NB4 (cell line): ENCODE measurements around the gene BRME1.

Source experiments
- DNase-seq: peaks from one replicate; pipeline ENCODE4 v3.0.0; 2010; ENCODE audit warnings: low read depth
- H3K4me3 ChIP-seq: one replicate; pipeline ENCODE4 v1.5.1; 2011; ENCODE audit warnings: mild to moderate bottlenecking, low read depth, low read length, moderate library complexity
- MYC ChIP-seq: IDR thresholded peaks from 2 replicates; pipeline ENCODE4 v1.6.1; 2011; ENCODE audit warnings: low read depth, low read length
- POLR2A ChIP-seq: IDR thresholded peaks from 2 replicates; pipeline ENCODE4 v1.6.1; 2011; ENCODE audit warnings: mild to moderate bottlenecking; ENCODE audit not compliant: insufficient read length; ENCODE audit errors: extremely low read depth
- TF ChIP-seq, protein P1 (sequence below): IDR thresholded peaks from 2 replicates; pipeline ENCODE4 v1.6.1; 2011; ENCODE audit warnings: low read depth, low read length
- TF ChIP-seq, protein P2 (sequence below): IDR thresholded peaks from one replicate; pipeline ENCODE4 v1.5.1; 2012; ENCODE audit warnings: low read depth, low read length

The BRME1 gene

DNA sequence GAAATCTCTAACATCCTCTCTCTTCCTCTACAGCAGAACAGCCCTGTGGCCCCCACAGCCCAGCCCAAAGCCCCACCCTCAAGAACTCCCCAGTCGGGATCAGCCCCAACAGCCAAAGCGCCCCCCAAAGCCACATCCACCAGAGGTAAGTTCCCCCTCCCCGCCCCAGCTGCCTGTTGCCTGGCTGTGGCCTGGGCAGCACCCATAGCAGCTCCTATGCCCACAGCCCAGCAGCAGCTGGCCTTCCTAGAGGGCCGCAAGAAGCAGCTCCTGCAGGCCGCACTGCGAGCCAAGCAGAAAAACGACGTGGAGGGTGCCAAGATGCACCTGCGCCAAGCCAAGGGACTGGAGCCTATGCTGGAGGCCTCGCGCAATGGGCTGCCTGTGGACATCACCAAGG is 14.6 kb upstream of the BRME1 start:
- H3K4me3 ChIP-seq: no peak overlapping the region
- TF ChIP-seq POLR2A: no peak
- no peak for DNase-seq

DNA sequence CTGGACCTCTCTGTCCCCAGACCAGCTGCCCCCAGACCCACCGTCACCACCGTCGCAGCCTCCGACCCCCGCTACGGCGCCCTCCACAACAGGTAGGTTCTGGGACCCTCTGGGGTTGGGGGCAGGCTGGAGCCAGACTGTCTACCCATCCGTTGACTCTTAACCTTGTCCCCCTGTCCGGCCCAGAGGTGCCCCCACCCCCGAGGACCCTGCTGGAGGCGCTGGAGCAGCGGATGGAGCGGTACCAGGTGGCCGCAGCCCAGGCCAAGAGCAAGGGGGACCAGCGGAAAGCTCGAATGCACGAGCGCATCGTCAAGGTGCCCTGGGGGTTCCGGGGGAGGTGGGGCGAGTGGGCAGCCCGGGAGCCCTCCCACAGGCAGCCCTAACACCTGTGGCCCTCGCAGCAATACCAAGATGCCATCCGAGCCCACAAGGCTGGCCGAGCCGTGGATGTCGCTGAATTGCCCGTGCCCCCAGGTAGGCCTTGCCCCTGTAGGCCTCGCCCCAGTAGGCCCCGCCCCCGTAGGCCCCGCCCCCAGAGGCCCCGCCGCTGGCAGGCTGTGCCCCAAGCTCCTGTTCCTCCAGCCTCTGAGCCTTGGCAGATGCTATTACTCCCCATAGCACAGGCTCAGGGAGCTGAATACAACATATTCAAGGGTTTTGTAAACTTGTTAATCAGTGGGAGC is 13.0 kb upstream of the BRME1 start:
- DNase-seq: no peak
- no peak overlapping the region for H3K4me3 ChIP-seq
- TF ChIP-seq, protein P1, sequence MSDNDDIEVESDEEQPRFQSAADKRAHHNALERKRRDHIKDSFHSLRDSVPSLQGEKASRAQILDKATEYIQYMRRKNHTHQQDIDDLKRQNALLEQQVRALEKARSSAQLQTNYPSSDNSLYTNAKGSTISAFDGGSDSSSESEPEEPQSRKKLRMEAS: no peak
- TF ChIP-seq, protein P2, sequence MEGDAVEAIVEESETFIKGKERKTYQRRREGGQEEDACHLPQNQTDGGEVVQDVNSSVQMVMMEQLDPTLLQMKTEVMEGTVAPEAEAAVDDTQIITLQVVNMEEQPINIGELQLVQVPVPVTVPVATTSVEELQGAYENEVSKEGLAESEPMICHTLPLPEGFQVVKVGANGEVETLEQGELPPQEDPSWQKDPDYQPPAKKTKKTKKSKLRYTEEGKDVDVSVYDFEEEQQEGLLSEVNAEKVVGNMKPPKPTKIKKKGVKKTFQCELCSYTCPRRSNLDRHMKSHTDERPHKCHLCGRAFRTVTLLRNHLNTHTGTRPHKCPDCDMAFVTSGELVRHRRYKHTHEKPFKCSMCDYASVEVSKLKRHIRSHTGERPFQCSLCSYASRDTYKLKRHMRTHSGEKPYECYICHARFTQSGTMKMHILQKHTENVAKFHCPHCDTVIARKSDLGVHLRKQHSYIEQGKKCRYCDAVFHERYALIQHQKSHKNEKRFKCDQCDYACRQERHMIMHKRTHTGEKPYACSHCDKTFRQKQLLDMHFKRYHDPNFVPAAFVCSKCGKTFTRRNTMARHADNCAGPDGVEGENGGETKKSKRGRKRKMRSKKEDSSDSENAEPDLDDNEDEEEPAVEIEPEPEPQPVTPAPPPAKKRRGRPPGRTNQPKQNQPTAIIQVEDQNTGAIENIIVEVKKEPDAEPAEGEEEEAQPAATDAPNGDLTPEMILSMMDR: no peak
- no peak for TF ChIP-seq MYC
- TF ChIP-seq POLR2A: no peak

DNA sequence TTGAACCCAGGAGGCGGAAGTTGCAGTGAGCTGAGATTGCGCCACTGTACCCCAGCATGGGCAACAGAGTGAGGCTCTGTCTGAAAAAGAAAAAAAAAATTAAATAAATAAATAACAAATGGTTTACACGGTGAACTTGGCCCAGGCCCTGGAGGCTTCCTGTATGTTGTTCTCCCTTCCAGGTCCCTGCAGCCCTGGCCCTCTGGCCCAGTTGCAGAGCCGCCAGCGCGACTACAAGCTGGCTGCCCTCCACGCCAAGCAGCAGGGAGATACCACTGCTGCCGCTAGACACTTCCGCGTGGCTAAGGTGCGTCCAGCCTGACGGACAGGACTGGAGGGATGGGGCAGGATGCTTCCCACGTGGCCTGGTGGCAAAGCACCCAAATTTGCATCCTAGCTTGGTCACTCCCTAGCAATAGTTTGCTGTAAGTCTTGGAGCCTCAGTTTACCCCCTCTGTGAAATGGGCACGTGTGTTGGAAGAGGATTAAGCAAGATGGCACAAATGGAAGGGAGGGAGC is 12.0 kb upstream of the BRME1 start:
- TF ChIP-seq, protein P2: no peak
- TF ChIP-seq MYC: no peak
- no peak for TF ChIP-seq POLR2A
- TF ChIP-seq, protein P1: no peak
- no peak for DNase-seq
- no peak overlapping the region for H3K4me3 ChIP-seq

DNA sequence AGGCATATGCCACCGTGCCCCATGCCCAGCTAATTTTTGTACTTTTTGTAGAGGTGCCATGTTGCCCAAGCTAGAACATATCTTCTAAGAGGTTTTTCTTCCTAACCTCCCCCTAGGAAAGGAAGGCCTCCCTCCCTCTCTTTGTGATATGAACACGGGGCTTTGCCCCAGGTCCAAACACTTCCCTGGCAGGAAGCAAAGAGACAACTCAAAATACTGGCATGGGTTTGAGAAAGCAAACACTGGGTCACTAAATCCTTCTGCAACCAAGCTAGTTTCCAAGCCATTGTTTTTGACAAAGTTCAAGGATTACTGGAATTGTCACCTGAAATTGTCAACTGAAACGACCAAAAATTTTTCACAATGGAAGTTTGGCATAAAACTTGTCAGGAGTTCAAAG is 8.9 kb upstream of the BRME1 start:
- DNase-seq: no peak
- no peak overlapping the region for H3K4me3 ChIP-seq

DNA sequence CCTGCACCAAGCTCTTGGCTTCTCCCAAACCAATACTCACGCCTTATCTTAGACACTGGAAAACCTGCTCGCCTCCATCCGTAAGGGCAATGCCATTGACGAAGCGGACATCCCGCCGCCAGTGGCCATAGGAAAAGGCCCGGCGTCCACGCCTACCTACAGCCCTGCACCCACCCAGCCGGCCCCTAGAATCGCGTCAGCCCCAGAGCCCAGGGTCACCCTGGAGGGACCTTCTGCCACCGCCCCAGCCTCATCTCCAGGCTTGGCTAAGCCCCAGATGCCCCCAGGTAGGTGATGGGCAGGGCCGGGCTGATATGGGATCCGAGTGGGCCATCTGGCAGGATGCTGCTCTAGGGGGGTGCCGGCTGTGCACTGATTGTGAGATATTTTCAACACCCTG is 7.4 kb upstream of the BRME1 start:
- TF ChIP-seq MYC: no peak
- TF ChIP-seq, protein P2: no peak
- TF ChIP-seq, protein P1: no peak
- no peak for TF ChIP-seq POLR2A
- H3K4me3 ChIP-seq: no peak overlapping the region
- DNase-seq: no peak

More for the DNA sequence above, 8.9 kb upstream of the BRME1 start:
- TF ChIP-seq, protein P2: no peak
- TF ChIP-seq POLR2A: no peak
- TF ChIP-seq, protein P1: no peak
- no peak for TF ChIP-seq MYC

DNA sequence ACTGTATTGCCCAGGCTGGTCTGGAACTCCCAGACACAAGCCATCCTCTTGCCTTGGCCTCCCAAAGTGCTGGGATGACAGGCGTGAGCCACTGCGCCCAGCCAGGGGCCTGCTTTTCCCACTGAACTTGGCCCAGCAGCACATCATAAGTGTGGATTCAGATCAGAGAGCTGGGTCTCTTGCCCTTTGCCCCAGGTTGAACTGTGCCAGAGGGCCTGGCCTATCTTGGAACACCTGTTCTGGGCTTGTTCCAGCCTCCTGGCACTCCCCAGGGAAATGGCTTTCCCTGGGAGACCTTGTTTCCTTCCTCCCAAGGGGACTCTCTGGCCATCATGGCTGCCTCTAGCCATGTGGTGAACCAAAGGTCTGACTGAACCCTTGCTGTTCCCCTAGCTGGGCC is 3.5 kb upstream of the BRME1 start:
- no peak for DNase-seq
- H3K4me3 ChIP-seq: no peak overlapping the region
- TF ChIP-seq MYC (no peak), POLR2A (no peak)
- TF ChIP-seq, protein P1: no peak
- TF ChIP-seq, protein P2: no peak
